ENCODE measurements around the gene PHPT1. TPM values are rescaled to one million over a fixed set of nuclear protein-coding genes. Genes with fewer than 3 reads are reported as not detected.
A peak's percentile ranks its signal among the peaks of the same experiment; 100 is the strongest.

PHPT1 gene
- total and polyA plus RNA-seq, 8 donors, result 31.5 to 168 (median 42.9) TPM

DNA sequence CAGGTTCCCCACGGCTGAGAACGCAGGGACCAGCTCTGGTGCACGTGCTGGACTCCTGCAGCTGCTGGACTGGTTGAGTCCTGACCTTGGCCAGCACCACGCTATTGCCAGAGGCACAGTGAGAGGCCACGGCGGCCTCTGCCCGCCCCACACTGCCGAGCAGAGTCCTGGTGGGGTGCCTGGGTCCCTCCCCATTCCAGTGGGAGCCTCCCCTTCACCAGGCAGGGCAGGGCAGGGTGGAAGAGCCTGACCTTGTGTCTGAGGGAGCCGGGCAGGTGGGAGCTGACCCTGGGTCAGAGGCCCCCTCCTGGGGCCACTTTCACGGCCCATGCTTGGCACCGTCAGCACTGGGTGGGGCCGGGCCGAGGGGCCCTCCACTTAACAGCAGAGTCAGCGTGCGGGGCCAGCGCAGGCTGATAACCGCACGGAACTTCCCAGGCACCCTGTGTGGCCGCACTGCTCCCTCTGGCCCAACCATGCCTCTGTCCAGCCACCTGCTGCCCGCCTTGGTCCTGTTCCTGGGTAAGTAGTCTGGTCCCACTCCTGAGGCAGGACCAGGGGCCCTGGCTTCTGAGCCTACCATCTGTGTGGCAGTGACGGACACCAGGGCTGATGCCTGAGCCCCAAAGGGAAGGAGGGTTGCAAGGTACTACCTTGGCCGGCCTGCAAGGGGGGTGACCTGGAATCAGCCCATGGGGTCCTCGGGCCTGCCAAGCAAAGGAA, 2.9 kb downstream of the PHPT1 start, which contains the start of gene MAMDC4:
Gene MAMDC4 (plus strand): TSS at position 406 of the 723 bp plus-strand sequence. CDS start 71 bp downstream, at position 477.
- Histone ChIP-seq H3K36me3 (peaks cover 8 to 12% (median 10%) of the 10 kb centered on the region in 4 donors), H3K9me3 (no peaks in the 10 kb centered on the region), H3K4me3 (no peak within 1 kb of the TSS), H3K4me1 (peaks cover 23 to 77% (median 68%) of the 10 kb centered on the region in 4 donors), H3K27ac (no peak within 1 kb of the TSS), H3K27me3 (peaks cover 0 to 15% (median 4%) of the 10 kb centered on the region in 3 donors)
- WGBS, 5 donors, result 39 to 68% (median 57%) methylated on average over 4 to 23 of the region's 23 CpGs
- intact Hi-C loops (cut with DNase I; ENCODE audit: low total_unique reads), result loop anchor here (10.0 kb wide), 1 partner anchor 93 kb away; the partner anchor contains the start of genes C8G and FBXW5
- peak; percentile 40 to 57 for DNase-seq
- TF ChIP-seq, protein P1, sequence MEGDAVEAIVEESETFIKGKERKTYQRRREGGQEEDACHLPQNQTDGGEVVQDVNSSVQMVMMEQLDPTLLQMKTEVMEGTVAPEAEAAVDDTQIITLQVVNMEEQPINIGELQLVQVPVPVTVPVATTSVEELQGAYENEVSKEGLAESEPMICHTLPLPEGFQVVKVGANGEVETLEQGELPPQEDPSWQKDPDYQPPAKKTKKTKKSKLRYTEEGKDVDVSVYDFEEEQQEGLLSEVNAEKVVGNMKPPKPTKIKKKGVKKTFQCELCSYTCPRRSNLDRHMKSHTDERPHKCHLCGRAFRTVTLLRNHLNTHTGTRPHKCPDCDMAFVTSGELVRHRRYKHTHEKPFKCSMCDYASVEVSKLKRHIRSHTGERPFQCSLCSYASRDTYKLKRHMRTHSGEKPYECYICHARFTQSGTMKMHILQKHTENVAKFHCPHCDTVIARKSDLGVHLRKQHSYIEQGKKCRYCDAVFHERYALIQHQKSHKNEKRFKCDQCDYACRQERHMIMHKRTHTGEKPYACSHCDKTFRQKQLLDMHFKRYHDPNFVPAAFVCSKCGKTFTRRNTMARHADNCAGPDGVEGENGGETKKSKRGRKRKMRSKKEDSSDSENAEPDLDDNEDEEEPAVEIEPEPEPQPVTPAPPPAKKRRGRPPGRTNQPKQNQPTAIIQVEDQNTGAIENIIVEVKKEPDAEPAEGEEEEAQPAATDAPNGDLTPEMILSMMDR (IDR thresholded peaks at IDR 0.05), result no peak
- TF ChIP-seq EP300 (IDR thresholded peaks at IDR 0.05) (no peak), POLR2A (IDR thresholded peaks at IDR 0.05) (no peak), POLR2AphosphoS5 (IDR thresholded peaks at IDR 0.05) (no peak)

DNA sequence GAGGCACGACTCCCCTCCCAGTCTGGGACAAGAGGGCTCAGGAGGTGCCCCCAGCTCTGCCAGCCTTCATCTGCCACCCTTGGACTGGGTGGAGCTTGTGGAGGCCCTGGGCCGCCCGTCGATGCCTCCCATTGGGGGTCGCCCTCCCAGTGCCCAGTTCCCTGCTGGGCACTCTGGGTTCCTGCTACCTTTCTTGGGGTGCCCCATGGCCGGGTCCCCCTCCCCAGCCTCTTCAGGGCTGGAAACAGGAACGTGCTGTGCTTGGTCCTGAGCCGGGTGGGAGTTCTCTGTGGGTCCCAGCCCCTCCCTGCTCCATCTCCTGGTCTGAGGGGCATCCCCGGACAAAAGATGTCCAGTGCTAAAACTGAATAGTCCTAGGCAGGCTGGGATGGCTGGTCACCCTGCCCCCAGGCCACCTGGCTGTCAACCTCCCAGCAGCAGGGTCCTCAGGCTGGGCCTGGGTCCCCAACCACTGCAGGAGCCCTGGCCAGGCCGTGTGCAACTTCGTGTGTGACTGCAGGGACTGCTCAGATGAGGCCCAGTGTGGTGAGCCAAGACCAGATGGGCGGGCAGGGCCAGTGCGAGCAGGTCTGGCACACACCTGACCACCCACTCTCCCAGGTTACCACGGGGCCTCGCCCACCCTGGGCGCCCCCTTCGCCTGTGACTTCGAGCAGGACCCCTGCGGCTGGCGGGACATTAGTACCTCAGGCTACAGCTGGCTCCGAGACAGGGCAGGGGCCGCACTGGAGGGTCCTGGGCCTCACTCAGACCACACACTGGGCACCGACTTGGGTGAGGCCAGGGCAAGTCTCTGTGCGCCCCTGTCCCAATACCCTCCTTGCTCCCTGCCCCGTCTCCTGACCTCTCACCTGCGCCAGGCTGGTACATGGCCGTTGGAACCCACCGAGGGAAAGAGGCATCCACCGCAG, 3.7 kb downstream of the PHPT1 start:
- Histone ChIP-seq H3K9me3 (no peaks in the 10 kb centered on the region), H3K4me1 (peaks cover 23 to 77% (median 68%) of the 10 kb centered on the region in 4 donors), H3K27me3 (peaks cover 0 to 7% (median 0%) of the 10 kb centered on the region in 3 donors), H3K36me3 (peaks cover 8 to 12% (median 10%) of the 10 kb centered on the region in 4 donors), H3K27ac (no peak overlapping the region), H3K4me3 (no peak overlapping the region)
- peak in 1 of 2 donors; percentile 16 for DNase-seq
- 64 to 85% (median 84%) methylated on average over 8 to 29 of the region's 29 CpGs for WGBS, 5 donors
- TF ChIP-seq EP300 (IDR thresholded peaks at IDR 0.05) (no peak), POLR2A (IDR thresholded peaks at IDR 0.05) (no peak), POLR2AphosphoS5 (IDR thresholded peaks at IDR 0.05) (no peak)
- TF ChIP-seq, protein P1 (IDR thresholded peaks at IDR 0.05), result no peak
- intact Hi-C loops (cut with DNase I; ENCODE audit: low total_unique reads), result loop anchor here (10.0 kb wide), 1 partner anchor 92 kb away; the partner anchor contains the start of genes C8G and FBXW5

DNA sequence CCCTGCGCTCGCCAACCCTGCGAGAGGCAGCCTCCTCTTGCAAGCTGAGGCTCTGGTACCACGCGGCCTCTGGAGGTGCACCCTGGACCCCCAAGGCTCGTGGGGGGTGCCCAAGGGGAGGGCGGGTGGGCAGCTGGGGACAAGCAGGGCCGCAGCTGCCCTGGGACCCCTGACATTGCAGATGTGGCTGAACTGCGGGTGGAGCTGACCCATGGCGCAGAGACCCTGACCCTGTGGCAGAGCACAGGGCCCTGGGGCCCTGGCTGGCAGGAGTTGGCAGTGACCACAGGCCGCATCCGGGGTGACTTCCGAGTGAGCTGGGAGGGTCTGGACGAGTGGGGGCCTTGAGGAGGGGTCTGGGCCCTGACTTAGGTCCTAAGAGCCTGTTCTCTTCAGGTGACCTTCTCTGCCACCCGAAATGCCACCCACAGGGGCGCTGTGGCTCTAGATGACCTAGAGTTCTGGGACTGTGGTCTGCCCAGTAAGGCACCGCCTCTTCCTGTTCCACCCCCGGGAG, 4.4 kb downstream of the PHPT1 start:
- Histone ChIP-seq H3K27ac (no peak overlapping the region), H3K4me3 (no peak overlapping the region), H3K27me3 (no peaks in the 10 kb centered on the region), H3K36me3 (peaks cover 8 to 12% (median 10%) of the 10 kb centered on the region in 4 donors), H3K4me1 (peaks cover 27 to 77% (median 68%) of the 10 kb centered on the region in 4 donors), H3K9me3 (no peaks in the 10 kb centered on the region)
- intact Hi-C loops (cut with DNase I; ENCODE audit: low total_unique reads), result loop anchor here (10.0 kb wide), 1 partner anchor 91 kb away; the partner anchor contains the start of genes C8G and FBXW5
- DNase-seq, result peak in 1 of 2 donors; percentile 16
- WGBS, 5 donors, result 82 to 90% (median 86%) methylated on average over 8 to 18 of the region's 18 CpGs
- TF ChIP-seq POLR2AphosphoS5 (IDR thresholded peaks at IDR 0.05), result no peak
- TF ChIP-seq, protein P1 (IDR thresholded peaks at IDR 0.05), result no peak
- no peak for TF ChIP-seq EP300 (IDR thresholded peaks at IDR 0.05)
- no peak for TF ChIP-seq POLR2A (IDR thresholded peaks at IDR 0.05)

Data from stomach (tissue), 9 donors.